Peyer's patch (tissue), 4 donors: Measurements from ENCODE around the gene CCDC88C.

ENCODE experiments used
- CTCF ChIP-seq, 6 experiments: fragments of 450-650 bp in 4 of 6; fragments of 200-600 bp in 2 of 6; sonication (generic) in 1 of 6; IDR thresholded peaks; one replicate each; pipeline ENCODE4 v1.5.1; 2017 to 2019; ENCODE audit warnings: antibody characterized with exemption in 6 of 6, mild to moderate bottlenecking in 3 of 6, moderate library complexity in 1 of 6
- POLR2A ChIP-seq, 2 donors: fragments of 450-650 bp; IDR thresholded peaks; one replicate each; pipeline ENCODE4 v1.5.1; 2017; ENCODE audit warnings: antibody characterized with exemption in 2 of 2, mild to moderate bottlenecking in 2 of 2, moderate library complexity in 2 of 2

- no peak for TF ChIP-seq CTCF (IDR thresholded peaks at IDR 0.05)
- no peak for TF ChIP-seq POLR2A (IDR thresholded peaks at IDR 0.05)
These were observed 64.6 kb downstream of the CCDC88C start for GRCh38 chr14:91352728-91353692.
